DND-41 (cell line): ENCODE measurements around the gene PTPN21.

ENCODE experiments used
- CTCF ChIP-seq: IDR thresholded peaks from 2 replicates; pipeline ENCODE4 v1.5.1; 2012; ENCODE audit warnings: borderline replicate concordance, low read length, moderate library complexity, mild to moderate bottlenecking; ENCODE audit not compliant: poor library complexity, severe bottlenecking; ENCODE audit errors: extremely low read depth
- EZH2 ChIP-seq: IDR thresholded peaks from 3 replicates; pipeline ENCODE4 v1.6.1; 2012; ENCODE audit warnings: borderline replicate concordance, low read depth, mild to moderate bottlenecking, moderate library complexity, low read length, inconsistent platforms; ENCODE audit not compliant: severe bottlenecking

GRCh38 chr14:88470542-88471440, 84.0 kb downstream of the PTPN21 start:
- TF ChIP-seq CTCF (no peak), EZH2 (no peak)
